Hematopoietic multipotent progenitor cell treated with erythropoietin and hydrocortisone succinate and interleukin-3 and kit ligand, for 15 days (in vitro differentiated cells): ENCODE results near the gene CDK4.
A peak's percentile ranks its signal among the peaks of the same experiment; 100 is the strongest.
"Not testable (repeated sequence)": the region's sequence is repeated elsewhere in the genome, so short reads cannot be mapped to it uniquely, and the experiment has no call there.

Experiments
- DNase-seq: peaks from one replicate; pipeline ENCODE4 v3.0.0-alpha.2; 2015; ENCODE audit warnings: low spot score

Gene CDK4

DNA sequence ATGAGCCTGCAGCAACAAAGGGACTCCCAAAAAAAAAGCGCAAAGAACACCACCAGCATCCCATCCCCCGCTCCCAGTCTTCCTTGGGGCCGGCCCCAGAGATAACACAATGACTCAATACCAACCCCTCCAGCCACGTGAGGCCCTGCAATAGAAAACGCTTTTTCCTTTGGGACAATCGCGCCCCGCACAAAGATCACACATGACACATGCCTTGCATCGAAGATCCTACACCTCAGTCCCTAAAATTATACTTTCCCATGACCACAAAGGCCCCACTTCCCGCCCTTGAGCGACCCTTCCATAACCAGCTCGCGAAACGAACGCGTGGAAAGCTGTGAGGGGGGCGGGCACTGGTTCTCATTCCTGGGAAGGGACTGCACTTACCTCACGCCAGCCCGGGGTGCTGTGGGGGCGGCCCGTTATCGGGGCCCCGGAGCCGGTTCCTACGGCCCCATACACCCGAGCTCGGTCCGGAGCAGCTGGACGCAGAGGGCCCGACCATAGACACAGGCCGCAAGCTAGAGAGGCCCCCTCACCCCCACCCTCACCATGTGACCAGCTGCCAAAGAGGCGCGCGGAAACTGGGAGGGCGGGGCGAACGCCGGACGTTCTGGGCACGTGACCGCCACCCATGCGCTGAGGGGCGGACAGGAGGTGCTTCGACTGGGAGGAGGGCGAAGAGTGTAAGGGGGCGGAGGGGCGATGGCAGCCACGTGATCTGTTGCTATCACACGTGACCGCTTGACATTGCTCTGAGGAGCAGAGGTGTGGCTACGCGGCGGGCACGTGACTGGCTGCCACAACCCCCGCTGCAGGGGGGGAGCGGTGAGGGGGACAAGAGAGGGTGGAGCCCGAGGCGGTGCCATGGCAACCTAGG is at the start of gene CDK4:
Gene CDK4, minus strand, starts transcription at position 523 of the 880 bp plus-strand sequence. CDS start 593 bp downstream, outside the sequence.
- DNase-seq: peak; percentile 99

DNA sequence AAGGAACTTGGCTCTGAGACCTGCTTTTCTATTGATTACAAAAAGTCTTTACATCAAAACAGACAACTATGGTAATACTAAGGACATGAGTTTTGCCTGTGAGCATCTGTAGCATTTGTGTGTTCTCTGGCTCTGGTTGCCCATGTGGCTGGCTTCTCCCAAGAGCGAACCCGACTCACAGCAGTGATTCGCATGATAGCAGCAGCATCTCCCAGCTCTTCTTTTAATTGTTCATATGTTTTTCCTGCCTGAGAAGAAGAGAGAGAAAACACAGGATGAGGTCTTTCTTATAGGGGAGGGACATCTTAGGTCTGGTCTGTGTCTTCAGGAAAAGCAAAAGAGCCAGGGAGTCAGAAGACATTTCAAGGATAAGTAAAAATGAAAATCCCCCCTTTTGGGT is 48.9 kb upstream of the CDK4 start:
- DNase-seq: no peak

DNA sequence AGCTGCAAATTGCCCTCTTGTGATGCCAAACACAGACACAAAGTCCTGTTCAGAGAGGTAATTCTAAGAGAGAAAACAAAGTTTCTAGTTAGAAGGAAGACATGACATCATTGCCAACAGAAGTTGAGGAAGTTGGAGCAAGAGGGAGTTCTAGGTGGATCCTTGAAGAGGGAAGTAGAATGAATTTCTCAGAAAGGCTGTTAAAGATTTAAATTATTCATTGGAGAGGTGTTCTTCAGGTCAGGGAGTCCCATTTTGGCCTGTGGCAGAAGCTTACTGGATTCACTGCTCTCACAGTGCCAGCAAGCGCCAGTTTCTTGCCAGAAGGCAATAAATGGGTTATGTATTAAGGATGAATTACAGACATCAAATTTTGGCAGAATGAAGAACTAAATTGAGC is 45.8 kb upstream of the CDK4 start:
- DNase-seq: no peak

DNA sequence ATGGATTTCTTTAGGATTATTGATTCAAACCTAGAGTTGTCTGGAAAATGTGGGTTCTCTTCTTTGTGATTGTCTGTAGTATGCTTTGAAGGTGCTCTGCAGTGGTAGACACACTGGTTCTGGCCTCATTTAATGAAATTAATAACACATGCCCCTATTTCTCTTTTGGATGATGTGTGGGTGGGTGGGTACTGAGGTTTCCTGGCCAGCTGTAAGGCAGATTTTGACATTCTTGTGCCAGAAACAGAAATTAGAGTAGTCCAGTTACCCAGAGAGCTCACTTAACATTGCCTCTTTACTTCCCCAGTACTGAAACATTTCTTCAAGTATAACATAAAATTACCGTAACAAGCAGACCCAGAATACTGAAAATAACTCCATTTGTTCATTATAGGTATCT is 44.9 kb upstream of the CDK4 start:
- no peak for DNase-seq

DNA sequence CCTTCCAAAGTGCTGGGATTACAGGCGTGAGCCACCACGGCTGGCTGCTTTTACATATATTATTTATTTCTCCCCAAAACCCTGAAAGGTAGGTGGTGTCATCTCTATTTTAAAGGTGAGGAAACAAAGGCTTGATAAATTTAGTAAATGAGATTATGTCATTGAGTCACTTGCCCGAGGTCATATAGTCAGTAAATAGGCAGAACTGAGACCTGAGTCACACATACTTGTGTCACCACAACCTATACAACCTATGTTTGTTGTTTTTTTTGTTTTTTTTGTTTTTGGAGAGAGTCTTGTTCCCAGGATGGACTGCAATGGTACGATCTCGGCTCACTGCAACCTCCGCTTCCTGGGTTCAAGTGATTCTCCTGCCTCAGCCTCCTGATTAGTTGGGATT is 43.2 kb upstream of the CDK4 start:
- no peak for DNase-seq

DNA sequence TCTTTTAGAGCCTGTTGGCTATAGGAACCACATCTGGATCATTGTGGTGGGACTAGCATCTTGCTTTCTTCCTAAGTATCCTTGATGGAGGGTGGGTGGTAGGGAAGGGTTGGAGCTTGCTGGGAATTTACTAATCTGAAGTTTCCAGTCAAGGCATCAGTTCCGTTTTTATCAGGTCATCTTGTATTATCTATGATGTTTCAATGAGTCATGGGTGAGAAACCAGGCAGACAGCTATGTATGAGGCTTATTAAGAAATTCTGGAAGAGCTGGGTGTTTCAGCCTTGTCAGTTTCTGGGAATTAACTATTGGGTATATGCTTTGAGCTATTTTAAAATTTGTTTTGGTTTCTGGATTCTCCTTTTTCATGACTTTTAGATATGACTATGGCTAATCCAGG is 41.8 kb upstream of the CDK4 start:
- DNase-seq: no peak

DNA sequence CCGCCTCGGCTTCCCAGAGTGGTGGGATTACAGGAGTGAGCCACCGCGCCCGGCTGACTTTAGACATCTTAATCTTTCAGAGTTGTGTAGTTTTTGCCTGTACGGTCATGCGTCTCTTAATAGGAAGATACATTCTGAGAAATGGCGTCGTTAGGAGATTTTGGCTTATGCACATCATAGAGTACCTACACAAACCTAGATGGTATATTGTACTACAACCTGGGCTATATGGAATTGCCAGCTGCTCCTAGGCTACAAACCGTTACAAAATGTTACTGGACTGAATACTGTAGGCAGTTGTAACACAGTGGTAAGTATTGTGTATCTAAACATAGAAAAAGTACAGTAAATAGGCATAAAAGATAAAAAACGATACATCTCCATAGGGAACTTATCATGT is 31.8 kb upstream of the CDK4 start:
- no peak for DNase-seq

DNA sequence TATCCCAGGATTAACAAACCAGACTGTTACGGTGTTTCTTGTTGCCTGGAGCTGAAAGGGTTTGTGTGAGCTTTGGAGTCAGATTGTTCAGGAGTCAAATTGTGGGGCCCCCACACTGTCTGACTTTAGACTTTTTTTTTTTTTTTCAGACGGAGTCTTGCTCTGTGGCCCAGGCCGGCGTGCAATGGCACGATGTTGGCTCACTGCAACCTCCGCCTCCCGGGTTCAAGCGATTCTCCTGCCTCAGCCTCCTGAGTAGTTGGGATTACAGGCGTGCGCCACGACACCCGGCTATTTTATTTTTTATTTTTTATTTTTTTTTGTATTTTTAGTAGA is 31.3 kb upstream of the CDK4 start:
- no peak for DNase-seq

DNA sequence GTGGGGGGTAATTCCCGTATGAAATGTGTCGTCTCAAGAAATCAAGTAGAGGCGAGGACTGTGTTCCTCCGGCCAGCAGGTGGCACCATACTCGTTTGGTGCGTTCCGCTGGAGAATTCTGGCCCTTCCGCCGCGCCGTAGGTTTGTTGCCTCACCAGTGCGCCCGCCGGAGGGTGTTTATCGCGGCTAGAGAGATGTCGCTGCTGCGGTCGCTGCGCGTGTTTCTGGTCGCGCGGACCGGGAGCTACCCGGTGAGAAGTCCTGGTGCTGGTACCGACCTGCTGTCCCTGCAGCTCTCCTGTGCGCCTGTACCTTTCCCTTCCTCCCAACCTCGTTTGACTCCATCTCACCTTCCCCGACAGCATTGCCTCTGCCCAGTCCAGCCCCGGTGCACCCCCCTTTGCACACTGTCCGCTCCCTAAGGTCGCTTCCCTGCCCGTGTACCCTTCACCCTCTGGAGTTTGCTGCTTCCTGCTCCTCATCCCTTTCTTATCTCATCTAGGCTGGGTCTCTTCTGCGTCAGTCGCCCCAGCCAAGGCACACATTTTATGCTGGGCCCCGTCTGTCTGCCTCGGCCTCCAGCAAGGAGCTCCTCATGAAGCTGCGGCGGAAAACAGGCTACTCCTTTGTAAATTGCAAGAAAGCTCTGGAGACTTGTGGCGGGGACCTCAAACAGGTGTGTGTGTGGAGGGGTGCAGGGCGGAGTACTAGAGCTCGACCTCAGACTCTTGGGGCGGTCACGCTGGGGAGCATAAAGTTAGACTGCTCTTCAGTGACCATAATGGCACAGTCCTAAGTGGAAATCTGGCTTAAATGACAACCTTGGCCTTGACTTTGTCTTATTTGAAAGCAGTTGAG is 30.7 kb upstream of the CDK4 start, which contains the start of gene TSFM:
Gene TSFM, plus strand, starts transcription at position 180 of the 858 bp plus-strand sequence. Its CDS starts 15 bp downstream, at position 195.
- DNase-seq: peak; percentile 96

DNA sequence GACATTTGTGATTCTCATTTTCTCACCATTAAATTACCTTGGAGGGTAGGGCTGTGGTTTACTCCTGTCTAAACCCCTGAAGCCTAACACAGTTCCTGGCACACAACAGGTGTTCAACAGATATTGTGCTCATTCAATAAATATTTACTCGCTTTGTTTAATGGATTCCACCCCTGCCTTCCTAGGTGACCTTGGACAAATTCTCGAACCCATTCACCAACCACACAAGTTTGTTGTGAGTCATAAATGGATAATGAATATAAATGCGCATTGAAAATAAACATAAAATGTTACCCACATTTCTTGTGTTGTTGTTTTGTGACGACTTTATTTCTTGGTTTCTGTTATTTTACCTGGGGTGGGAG is 30.1 kb upstream of the CDK4 start:
- DNase-seq: no peak

DNA sequence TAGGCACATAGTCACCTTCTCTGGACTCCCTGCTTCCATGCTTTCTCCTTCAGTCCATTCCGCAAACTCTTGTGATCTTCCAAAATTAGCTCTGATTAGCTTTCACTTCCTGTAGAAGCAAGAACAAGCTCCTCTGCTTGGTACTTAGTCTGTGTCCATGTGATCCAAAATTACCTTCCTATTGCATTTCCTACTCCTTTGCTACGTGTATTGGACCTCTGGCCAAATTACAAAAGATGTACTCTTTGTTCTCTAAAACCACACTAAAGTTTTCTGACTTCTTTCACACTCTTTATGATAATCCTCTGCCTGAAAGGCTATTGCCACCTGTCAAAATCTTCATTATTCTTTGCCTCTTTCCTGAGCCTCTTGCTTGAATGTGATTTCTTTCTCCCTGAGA is 29.7 kb upstream of the CDK4 start:
- no peak for DNase-seq

DNA sequence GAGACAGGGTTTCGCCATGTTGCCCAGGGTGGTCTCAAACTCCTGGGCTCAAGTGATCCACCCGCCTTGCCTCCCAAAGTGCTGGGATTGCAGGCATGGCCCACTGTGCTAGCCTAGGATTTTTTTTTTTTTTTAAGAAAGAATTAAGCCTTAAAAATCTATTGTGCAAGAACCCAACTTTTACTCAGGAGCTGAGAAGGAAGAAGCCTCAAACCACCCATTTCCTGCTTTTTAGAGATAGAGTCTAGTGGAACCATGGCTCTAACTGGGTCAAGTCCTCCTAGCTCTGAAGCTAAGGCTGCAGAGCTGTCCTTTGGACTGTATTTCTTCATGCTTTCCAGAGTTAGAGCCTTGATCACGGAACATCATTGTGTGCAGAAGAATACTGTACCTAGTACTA is 29.1 kb upstream of the CDK4 start:
- DNase-seq: no peak

DNA sequence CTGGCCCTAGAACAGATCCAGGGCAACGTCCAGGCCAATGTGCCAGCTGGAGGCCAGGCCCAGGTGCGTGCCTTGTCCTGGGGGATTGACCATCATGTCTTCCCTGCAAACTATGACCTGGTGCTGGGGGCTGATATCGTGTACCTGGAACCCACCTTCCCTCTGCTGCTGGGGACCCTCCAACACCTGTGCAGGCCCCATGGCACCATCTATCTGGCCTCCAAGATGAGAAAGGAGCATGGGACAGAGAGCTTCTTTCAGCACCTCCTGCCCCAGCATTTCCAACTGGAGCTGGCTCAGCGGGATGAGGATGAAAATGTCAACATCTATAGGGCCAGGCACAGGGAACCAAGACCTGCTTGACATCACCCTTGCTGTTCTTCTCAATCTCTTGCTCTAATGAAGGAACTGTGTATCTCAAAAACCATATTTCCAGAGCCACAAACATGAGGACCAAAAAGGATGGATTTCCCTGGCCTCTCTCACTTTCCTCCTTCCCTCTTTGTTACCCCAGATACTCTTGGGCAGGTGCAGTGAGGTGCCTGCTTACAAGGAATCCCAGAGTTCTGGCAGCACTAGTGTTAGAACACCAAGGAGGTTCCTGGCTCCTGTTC is 28.3 kb upstream of the CDK4 start:
- DNase-seq: no peak

DNA sequence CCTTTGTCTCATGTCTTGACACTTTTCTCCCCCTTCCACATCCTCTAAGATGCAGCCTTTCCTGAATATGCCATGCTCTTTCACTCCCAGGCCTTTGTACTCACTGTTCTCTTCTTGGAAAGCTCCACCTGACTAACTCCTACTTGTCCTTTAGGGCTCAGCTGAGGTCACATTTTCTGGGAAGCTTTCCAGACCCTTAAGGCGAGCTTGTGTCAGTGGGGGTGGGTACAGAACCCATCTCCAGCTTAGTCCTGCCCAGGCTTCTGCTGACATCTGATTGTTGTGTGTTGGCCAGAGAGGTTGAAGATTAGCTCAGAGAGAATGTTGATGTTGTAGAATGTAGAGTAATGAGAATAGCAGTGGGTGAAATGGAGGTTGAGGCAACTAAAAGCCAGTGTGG is 27.6 kb upstream of the CDK4 start:
- no peak for DNase-seq

DNA sequence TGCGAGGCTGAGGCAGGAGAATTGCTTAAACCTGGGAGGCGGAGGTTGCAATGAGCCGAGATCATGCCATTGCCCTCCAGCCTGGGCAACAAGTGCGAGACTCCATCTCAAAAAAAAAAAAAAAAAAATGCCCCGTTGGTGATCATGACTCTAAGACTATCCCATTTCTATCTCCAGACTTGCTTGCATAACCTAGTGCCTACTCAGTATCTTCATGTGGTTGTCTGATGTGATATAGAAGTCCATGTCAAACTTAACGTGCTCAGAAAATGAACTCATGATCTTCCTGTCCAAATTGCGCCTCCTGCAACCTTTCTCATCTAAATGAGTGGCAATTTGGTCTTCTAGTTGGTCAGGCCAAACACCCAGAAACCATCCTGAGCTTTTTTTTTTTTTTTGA is 25.8 kb upstream of the CDK4 start:
- no peak for DNase-seq

DNA sequence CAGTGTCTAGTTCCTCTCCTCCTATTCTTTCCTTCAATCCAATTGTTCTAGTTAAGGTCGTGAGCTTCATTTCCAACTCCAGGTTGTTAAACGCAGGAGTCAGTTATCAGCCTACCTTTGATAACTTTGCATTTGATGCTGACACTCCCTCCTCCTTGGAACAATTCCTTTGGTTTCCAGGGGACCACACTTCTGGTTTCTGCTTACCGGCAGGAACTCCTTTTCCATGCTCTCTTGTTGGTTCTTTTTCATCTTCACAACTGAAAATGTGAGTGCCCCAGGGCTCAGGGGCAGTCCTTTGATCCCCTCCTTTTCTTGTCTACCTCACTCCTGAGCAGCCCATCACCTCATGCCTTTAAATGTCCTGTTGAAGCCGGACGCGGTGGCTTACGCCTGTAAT is 25.3 kb upstream of the CDK4 start:
- no peak for DNase-seq

DNA sequence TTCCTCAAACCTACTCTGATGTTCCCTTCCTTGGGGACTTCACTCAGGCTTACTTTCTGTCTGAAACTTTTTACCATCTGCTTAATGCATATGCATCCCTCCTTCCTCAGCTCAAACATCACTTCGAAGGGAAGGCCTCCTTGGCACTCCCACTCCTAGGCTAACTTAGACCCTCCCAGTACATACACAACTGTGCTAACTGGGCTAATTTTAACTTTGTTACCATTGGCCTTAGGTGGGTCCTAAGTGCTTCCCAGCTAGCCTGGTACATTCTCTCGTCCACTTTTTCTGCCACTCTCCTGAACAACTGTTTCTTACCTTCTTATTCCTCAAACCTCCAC is 24.1 kb upstream of the CDK4 start:
- DNase-seq: no peak

DNA sequence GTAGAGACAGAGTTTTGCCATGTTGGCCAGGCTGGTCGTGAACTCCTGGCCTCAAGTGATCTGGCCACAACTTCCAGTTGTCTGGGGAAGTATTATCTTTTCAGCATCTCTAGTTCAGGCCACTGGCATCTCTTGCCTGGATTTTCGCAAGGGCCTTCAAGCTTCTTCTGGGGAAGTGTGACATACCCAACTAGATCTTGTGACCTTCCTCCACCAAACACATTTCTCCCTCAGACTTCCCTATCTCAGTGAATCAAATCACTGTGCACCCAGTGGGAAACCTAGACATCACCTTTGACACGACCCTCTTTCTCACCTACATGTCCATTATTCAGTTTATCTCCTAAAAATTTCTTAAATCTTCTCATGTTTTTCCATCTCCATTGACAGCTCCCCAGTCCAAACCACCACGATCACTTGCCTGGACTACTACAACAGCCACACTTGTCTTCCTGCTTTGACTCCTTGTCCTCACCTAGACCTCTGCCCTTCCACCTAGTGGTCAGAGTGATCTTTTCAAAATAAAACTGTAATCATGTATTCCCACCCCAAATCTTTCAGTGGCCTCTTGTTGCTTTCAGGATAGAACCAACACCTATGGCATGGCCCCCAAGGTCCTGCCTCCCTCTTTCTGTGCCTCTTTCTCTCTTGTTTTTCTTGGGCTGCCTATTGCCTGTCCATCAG is 23.6 kb upstream of the CDK4 start:
- DNase-seq: no peak

DNA sequence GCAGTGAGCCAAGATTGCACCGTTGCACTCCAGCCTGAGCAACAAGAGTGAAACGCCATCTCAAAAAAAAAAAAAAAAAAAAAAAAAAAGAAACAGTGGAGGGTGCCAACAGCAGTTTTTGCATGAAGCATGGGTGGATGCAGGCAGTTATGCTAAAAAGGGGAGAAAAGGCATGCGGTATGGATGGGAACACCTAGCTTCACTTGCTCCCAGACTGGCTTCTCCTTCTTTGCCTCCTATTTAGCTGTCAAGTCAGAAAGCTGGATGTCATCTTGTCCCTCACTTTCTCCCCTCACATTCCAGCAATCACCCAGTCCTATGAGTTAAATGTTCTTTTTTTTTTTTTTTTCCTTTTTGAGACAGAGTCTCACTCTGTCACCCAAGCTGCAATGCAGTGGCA is 22.9 kb upstream of the CDK4 start:
- no peak for DNase-seq

DNA sequence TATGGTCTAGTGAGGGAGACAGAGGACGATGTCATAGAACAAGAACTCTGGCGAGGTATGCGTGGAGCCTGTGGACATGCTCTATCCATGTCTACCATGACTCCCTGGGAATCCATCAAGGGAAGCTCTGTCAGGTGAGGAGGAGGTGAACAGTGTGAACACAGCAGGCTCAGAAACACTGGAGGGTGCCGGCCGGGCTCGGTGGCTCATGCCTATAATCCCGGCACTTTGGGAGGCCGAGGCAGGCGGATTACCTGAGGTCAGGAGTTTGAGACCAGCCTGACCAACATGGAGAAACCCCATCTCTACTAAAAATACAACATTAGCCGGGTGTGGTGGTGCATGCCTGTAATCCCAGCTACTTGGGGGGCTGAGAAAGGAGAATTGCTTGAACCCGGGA is 22.5 kb upstream of the CDK4 start:
- not testable (repeated sequence) for DNase-seq

DNA sequence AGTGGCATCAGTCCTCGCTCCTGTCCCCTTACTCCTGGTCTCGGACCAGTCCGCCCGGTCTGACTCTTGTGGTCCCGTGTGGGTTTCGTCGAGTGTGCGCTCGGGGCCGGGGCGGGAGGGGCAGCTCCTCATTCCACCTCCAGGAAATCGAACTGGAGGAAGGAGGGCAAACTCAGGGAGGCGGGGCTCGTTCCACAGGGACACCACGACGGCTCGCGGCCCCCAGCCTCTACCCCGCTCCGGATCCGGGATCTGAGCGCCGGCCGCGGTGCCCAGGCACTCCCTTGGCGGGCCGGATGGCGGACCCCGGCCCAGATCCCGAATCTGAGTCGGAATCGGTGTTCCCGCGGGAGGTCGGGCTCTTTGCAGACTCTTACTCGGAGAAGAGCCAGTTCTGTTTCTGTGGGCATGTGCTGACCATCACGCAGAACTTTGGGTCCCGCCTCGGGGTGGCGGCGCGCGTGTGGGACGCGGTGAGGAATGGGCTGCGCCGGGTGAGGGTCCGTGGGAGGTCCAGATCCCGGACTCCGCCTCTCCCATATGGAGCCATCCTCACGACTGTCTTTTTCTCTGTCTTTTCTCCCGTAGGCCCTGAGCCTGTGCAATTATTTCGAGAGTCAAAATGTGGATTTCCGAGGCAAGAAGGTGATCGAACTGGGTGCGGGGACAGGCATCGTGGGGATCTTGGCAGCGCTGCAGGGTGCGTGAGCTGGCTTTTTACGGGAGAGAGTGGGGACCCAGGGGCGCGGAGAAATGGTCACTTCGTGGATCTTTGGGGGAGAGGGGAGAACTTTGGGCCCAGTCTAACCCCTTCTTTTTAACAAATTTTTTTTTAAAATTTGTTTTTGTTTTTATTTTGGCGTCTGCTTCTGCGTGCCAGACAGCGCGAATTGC is 20.6 kb upstream of the CDK4 start, which contains the start of gene EEF1AKMT3:
Gene EEF1AKMT3, plus strand, starts transcription at position 186 of the 894 bp plus-strand sequence. Its CDS starts 111 bp downstream, at position 297.
- DNase-seq: no peak
